Smooth muscle cell (in vitro differentiated cells): ENCODE measurements around the gene TAF10. TPM values are rescaled to one million over a fixed set of nuclear protein-coding genes. Genes with fewer than 3 reads are reported as not detected.

Experiments used
- DNase-seq: peaks from one replicate; lab custom pipeline; 2025; ENCODE audit not compliant: unreplicated experiment; lab: John Stamatoyannopoulos, UW
- H2AFZ ChIP-seq: fragments of 200-600 bp; sonication (generic); 2 replicates; pipeline ENCODE4 v1.6.0; 2016; ENCODE audit warnings: antibody characterized with exemption, low read depth, mild to moderate bottlenecking
- H3F3A ChIP-seq: fragments of 200-600 bp; sonication (generic); 2 replicates; pipeline ENCODE4 v1.6.0; 2017; ENCODE audit warnings: antibody characterized with exemption, low read depth
- H3K27ac ChIP-seq: fragments of 200-600 bp; sonication (generic); 2 replicates; pipeline ENCODE4 v1.5.1; 2016; ENCODE audit warnings: low read depth, mild to moderate bottlenecking
- H3K27me3 ChIP-seq: fragments of 200-600 bp; sonication (generic); 2 replicates; pipeline ENCODE4 v1.6.1; 2016; ENCODE audit warnings: low read depth, mild to moderate bottlenecking
- H3K36me3 ChIP-seq: fragments of 200-600 bp; sonication (generic); 2 replicates; pipeline ENCODE4 v1.5.1; 2016; ENCODE audit warnings: low read depth
- H3K4me1 ChIP-seq: fragments of 200-600 bp; sonication (generic); 2 replicates; pipeline ENCODE4 v1.5.1; 2016; ENCODE audit warnings: low read depth
- H3K4me2 ChIP-seq: fragments of 200-600 bp; sonication (generic); 2 replicates; pipeline ENCODE4 v1.6.0; 2016; ENCODE audit warnings: mild to moderate bottlenecking
- H3K4me3 ChIP-seq: fragments of 200-600 bp; sonication (generic); 2 replicates; pipeline ENCODE4 v1.5.1; 2016; ENCODE audit warnings: mild to moderate bottlenecking
- H3K79me2 ChIP-seq: fragments of 200-600 bp; sonication (generic); 2 replicates; pipeline ENCODE4 v1.6.0; 2016; ENCODE audit warnings: low read depth, mild to moderate bottlenecking
- H3K9ac ChIP-seq: fragments of 200-600 bp; sonication (generic); 2 replicates; pipeline ENCODE4 v1.6.0; 2016; ENCODE audit warnings: low read depth
- H3K9me3 ChIP-seq: fragments of 200-600 bp; sonication (generic); replicated peaks from 2 replicates; pipeline ENCODE4 v1.5.1; 2016; ENCODE audit warnings: low read depth
- H4K20me1 ChIP-seq: fragments of 200-600 bp; sonication (generic); 2 replicates; pipeline ENCODE4 v1.6.0; 2016; ENCODE audit warnings: low read depth
- WGBS: methylation state at CpG from one replicate; pipeline ENCODE4 v1.1.7; 2016; ENCODE audit warnings: low lambda C conversion rate; 5-methylcytosine and 5-hydroxymethylcytosine counted together
- polyA plus RNA-seq: library from polyadenylated mRNA; unstranded; fragments of >200 nt; fragmentation: Nextera tagmentation; extraction: Ambion mirVana; gene quantifications from 2 replicates; pipeline ENCODE4 v1.2.1, GENCODE V29; 2016
- total RNA-seq: library from RNA; depleted of rRNA; stranded (reverse); fragments of >200 nt; gene quantifications from 2 replicates; pipeline ENCODE4 v1.2.3, GENCODE V29; 2014
- TF ChIP-seq, protein P1 (sequence below): fragments of 200-600 bp; sonication (generic); IDR thresholded peaks from 2 replicates; pipeline ENCODE4 v1.5.1; 2017; ENCODE audit warnings: borderline replicate concordance, mild to moderate bottlenecking, antibody characterized with exemption; ENCODE audit not compliant: insufficient read depth, poor library complexity, severe bottlenecking

TAF10 gene
- total and polyA plus RNA-seq, 2 experiments from 2014 or later: 83.3 to 373 TPM

DNA sequence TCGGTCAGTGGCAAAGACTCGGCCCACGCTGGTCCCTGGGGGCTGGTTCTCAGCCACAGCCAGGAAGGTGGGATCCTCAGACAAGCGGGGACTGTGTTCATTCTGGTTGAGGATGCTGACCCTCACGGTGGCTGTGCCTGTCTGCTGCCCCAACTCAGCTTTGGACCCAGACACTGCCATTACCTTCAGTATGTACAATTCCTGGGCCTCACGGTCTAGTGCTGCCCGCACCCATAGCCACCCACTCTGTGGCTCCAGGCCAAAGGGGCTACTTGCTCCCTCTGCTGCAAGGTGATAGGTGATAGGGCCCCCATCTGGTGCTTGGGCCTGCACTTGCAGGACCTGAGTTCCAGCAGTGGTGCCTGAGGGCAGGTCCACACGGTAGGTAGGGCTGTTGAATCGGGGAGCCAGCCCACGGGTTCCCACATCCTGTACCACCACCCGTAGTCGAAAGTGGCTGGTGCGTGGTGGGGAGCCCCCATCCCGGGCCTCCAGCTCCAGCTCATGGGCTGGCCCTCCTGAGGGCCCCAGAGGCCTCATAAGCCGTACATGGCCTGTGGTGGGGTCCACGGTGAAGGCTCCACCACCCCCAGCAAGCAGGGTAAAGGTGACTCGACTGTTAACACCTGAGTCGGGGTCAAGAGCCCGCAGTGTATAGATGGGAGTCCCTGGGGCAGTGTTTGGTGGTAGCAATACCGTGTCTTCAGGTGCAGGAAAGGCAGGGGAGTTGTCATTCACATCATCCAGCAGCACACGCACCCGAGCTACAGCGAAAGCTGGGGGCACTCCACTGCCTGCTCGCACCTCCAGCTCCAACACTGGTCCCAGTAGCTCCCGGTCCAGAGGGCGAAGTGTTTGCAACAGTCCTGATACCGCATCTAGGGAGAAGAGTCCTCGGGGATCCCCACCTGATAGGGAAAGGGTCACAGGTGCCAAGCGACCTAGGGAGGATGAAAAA lies 20.4 kb upstream of the TAF10 start:
- Histone ChIP-seq H3K27me3 (no peaks in the 10 kb centered on the region), H3K9ac (no peak overlapping the region), H4K20me1 (peaks cover 17% of the 10 kb centered on the region), H3K79me2 (peaks cover 2% of the 10 kb centered on the region), H2AFZ (no peak overlapping the region), H3F3A (no peaks in the 10 kb centered on the region), H3K27ac (no peak overlapping the region), H3K4me3 (no peak overlapping the region), H3K36me3 (no peaks in the 10 kb centered on the region), H3K9me3 (no peaks in the 10 kb centered on the region), H3K4me1 (no peaks in the 10 kb centered on the region), H3K4me2 (no peak overlapping the region)
- 95% methylated on average over 29 of the region's 29 CpGs for WGBS
- TF ChIP-seq, protein P1, sequence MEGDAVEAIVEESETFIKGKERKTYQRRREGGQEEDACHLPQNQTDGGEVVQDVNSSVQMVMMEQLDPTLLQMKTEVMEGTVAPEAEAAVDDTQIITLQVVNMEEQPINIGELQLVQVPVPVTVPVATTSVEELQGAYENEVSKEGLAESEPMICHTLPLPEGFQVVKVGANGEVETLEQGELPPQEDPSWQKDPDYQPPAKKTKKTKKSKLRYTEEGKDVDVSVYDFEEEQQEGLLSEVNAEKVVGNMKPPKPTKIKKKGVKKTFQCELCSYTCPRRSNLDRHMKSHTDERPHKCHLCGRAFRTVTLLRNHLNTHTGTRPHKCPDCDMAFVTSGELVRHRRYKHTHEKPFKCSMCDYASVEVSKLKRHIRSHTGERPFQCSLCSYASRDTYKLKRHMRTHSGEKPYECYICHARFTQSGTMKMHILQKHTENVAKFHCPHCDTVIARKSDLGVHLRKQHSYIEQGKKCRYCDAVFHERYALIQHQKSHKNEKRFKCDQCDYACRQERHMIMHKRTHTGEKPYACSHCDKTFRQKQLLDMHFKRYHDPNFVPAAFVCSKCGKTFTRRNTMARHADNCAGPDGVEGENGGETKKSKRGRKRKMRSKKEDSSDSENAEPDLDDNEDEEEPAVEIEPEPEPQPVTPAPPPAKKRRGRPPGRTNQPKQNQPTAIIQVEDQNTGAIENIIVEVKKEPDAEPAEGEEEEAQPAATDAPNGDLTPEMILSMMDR: no peak
- no peak for DNase-seq

DNA sequence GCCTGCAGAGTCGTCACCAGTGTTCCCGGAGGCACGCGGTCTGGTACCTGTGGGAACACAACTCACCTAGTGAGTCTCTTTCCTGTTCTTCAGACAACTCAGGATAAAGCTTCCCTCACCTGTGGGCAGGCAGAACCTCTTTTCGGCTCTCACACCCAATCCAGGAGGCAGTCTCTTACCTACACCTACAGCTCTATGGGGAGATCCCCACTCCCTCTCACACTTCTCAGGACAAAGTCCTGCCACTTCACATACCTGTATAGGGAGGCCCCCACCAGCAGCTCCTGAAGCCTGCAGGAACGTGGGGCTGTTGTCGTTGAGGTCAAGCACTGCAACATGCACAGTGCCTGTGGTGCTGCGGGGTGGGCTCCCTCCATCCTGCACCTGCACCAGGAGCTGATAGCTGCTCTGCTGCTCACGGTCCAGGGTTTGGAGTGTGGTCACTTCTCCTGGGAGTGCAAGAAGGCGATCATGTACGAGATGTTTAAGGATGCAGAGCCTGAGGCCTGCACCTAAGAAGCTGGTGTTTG lies 19.4 kb upstream of the TAF10 start:
- H3K79me2 ChIP-seq: no peaks in the 10 kb centered on the region
- H3K9ac ChIP-seq: no peak overlapping the region
- no peaks in the 10 kb centered on the region for H3K36me3 ChIP-seq
- no peak overlapping the region for H3K4me3 ChIP-seq
- no peaks in the 10 kb centered on the region for H3F3A ChIP-seq
- H3K27ac ChIP-seq: no peak overlapping the region
- no peak for DNase-seq
- H4K20me1 ChIP-seq: peaks cover 16% of the 10 kb centered on the region
- H3K4me1 ChIP-seq: no peaks in the 10 kb centered on the region
- TF ChIP-seq, protein P1: no peak
- WGBS: 98% methylated on average over 11 of the region's 11 CpGs
- no peaks in the 10 kb centered on the region for H3K27me3 ChIP-seq
- H3K4me2 ChIP-seq: no peak overlapping the region
- no peaks in the 10 kb centered on the region for H3K9me3 ChIP-seq
- no peak overlapping the region for H2AFZ ChIP-seq

GRCh38 chr11:6630632-6631291 lies 18.7 kb upstream of the TAF10 start:
- peak overlapping the region; percentile 59 for H3K4me2 ChIP-seq
- no peaks in the 10 kb centered on the region for H3K36me3 ChIP-seq

More at GRCh38 chr11:6630632-6631291, 18.7 kb upstream of the TAF10 start:
- 59% methylated on average over 28 of the region's 28 CpGs for WGBS
- no peak for DNase-seq
- Histone ChIP-seq H3K9me3 (no peaks in the 10 kb centered on the region), H3K27me3 (no peaks in the 10 kb centered on the region), H3K27ac (no peak overlapping the region), H2AFZ (no peak overlapping the region), H3K9ac (no peak overlapping the region), H4K20me1 (peaks cover 15% of the 10 kb centered on the region), H3K4me1 (no peaks in the 10 kb centered on the region), H3K4me3 (no peak overlapping the region), H3K79me2 (no peaks in the 10 kb centered on the region), H3F3A (no peaks in the 10 kb centered on the region)
- TF ChIP-seq, protein P1: no peak
